Ovary (tissue), 9 donors: ENCODE data around the gene APBB1IP. TPM values are rescaled to one million over a fixed set of nuclear protein-coding genes. Genes with fewer than 3 reads are reported as not detected.

Experiments used
- DNase-seq, 5 donors: peaks; one replicate each; pipeline ENCODE4 v3.0.0-alpha.2; 2019 to 2020
- H3K27ac ChIP-seq, 2 donors: fragments of 200-600 bp; one replicate each; pipeline versions ENCODE4 v1.5.1 to v1.8.0; 2019 to 2022
- H3K27me3 ChIP-seq: fragments of 200-600 bp; one replicate; pipeline ENCODE4 v1.8.0; 2022
- H3K36me3 ChIP-seq: fragments of 200-600 bp; sonication (generic); one replicate; pipeline ENCODE4 v1.5.1; 2019
- H3K4me1 ChIP-seq: one replicate; pipeline ENCODE4 v1.8.1; 2013; ENCODE audit warnings: mild to moderate bottlenecking, moderate library complexity; ENCODE audit not compliant: insufficient read depth
- H3K4me3 ChIP-seq: fragments of 200-600 bp; sonication (generic); one replicate; pipeline ENCODE4 v1.5.1; 2017
- H3K9me3 ChIP-seq, 2 donors: fragments of 200-600 bp in 1 of 2; sonication (generic) in 1 of 2; one replicate each; pipeline versions ENCODE4 v1.5.1 to v1.8.1; 2013 to 2019; ENCODE audit warnings: mild to moderate bottlenecking in 1 of 2, moderate library complexity in 1 of 2
- CTCF ChIP-seq, 3 donors: fragments of 450-650 bp in 2 of 3; fragments of 200-600 bp in 1 of 3; IDR thresholded peaks; one replicate each; pipeline versions ENCODE4 v1.5.1 to v1.8.0; 2016 to 2022; ENCODE audit warnings: antibody characterized with exemption in 3 of 3, mild to moderate bottlenecking in 1 of 3
- EP300 ChIP-seq: sonication (generic); formaldehyde crosslinking; IDR thresholded peaks from one replicate; pipeline ENCODE4 v1.6.1; 2017; ENCODE audit warnings: antibody characterized with exemption
- POLR2A ChIP-seq: fragments of 450-650 bp; IDR thresholded peaks from one replicate; pipeline ENCODE4 v1.6.1; 2017; ENCODE audit warnings: antibody characterized with exemption, mild to moderate bottlenecking, moderate library complexity
- WGBS, 3 donors: extraction: QIAGEN DNeasy Blood & Tissue Kit in 1 of 3; methylation state at CpG; one replicate each; pipeline versions ENCODE4 v1.1.5 to v1.1.7; 2013 to 2017; 5-methylcytosine and 5-hydroxymethylcytosine counted together
- intact Hi-C, 4 donors: fragments of 100-400 bp; cut with DNase I; formaldehyde crosslinking; loops; one replicate each; pipeline versions ENCODE4 v1.11.0 to v1.15.1; 2022 to 2023
- polyA plus RNA-seq, 2 donors: library from polyadenylated mRNA; stranded (reverse); fragments of 200-250 nt in 1 of 2; fragments of 350-450 nt in 1 of 2; fragmentation: Illumina TruSeq in 1 of 2; extraction: RNeasy Lipid Tissue Mini Kit (QIAGEN cat#74804) in 1 of 2; gene quantifications; one replicate each; pipeline ENCODE4 v1.2.3, GENCODE V29; 2013 to 2014
- total RNA-seq, 7 donors: library from RNA; depleted of rRNA in 2 of 7; stranded (reverse); fragments of >200 nt in 2 of 7; fragmentation: NEBNext Ultra II Directional in 3 of 7; extraction: Animal tissue kit (Norgen Biotek cat#: 25700) in 3 of 7; gene quantifications; one replicate each; pipeline versions ENCODE4 v1.1.0 to v1.2.4, GENCODE V29; 2016 to 2023
- donor health status: DM: no; HTN: no; CAD: no; lungs with moderate emphysema.
- donor health status: DM: no; HTN: no; CAD: no.
- donor health status: Bipolar disorder and iron deficiency.
- donor health status: DM: yes; HTN: yes; CAD: no.
- donor health status: DM: no; HTN: no; CAD: no.
- donor health status: DM: yes; HTN: yes; CAD: no.

APBB1IP gene
- total and polyA plus RNA-seq, 9 donors = 0.64 to 10.2 (median 1.8) TPM

- TF ChIP-seq EP300 (no peak), CTCF (IDR thresholded peaks at IDR 0.05) (no peak)
- intact Hi-C loops = no loop called here
- H3K36me3 ChIP-seq = no peaks in the 10 kb centered on the region
- 84 to 87% (median 85%) methylated on average over 2 of the region's 2 CpGs for WGBS, 3 donors
- H3K27ac ChIP-seq = no peak overlapping the region
- DNase-seq = no peak
- no peaks in the 10 kb centered on the region for H3K27me3 ChIP-seq
- H3K4me1 ChIP-seq = no peaks in the 10 kb centered on the region
- H3K9me3 ChIP-seq = no peaks in the 10 kb centered on the region
- no peak overlapping the region for H3K4me3 ChIP-seq
Observed at GRCh38 chr10:26407406-26407969, 30.7 kb upstream of the APBB1IP start.

GRCh38 chr10:26408858-26409494 is 29.2 kb upstream of the APBB1IP start:
- TF ChIP-seq CTCF (IDR thresholded peaks at IDR 0.05) = no peak
- no peak for TF ChIP-seq POLR2A
- TF ChIP-seq EP300 = no peak
- no peak for DNase-seq
- Histone ChIP-seq H3K27me3 (no peaks in the 10 kb centered on the region), H3K4me3 (no peak overlapping the region), H3K36me3 (no peaks in the 10 kb centered on the region), H3K9me3 (no peaks in the 10 kb centered on the region), H3K27ac (no peak overlapping the region), H3K4me1 (no peaks in the 10 kb centered on the region)
- intact Hi-C loops = no loop called here
- 71 to 80% (median 72%) methylated on average over 5 of the region's 5 CpGs for WGBS, 3 donors

- Histone ChIP-seq H3K27me3 (no peaks in the 10 kb centered on the region), H3K27ac (no peak overlapping the region), H3K36me3 (no peaks in the 10 kb centered on the region), H3K9me3 (no peaks in the 10 kb centered on the region), H3K4me3 (no peak overlapping the region), H3K4me1 (no peaks in the 10 kb centered on the region)
- no peak for DNase-seq
- intact Hi-C loops = no loop called here
- 60 to 67% (median 67%) methylated on average over 6 of the region's 6 CpGs for WGBS, 3 donors
- TF ChIP-seq EP300 (no peak), POLR2A (no peak), CTCF (IDR thresholded peaks at IDR 0.05) (no peak)
Observed at GRCh38 chr10:26410356-26410755, 27.8 kb upstream of the APBB1IP start.

DNA sequence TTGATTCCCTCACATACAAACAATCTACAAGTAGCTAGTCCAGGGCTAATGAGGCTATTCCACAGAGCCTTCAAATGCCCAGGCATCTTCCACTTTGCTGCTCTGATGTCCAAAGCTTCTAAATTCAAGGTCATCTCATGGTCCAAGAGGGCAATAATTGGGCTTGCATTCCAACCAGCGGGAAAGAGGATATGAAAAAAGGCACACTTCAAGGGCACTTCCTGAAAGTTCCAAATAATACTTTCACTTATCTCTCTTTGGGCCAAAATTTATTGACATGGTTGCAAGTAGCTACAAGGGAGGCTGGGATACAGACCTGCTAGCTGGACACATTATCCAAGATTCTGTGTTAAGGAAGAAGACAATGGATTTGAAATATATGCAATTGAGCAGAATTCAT is 25.2 kb upstream of the APBB1IP start:
- no peak overlapping the region for H3K4me3 ChIP-seq
- no peaks in the 10 kb centered on the region for H3K27me3 ChIP-seq
- no peaks in the 10 kb centered on the region for H3K9me3 ChIP-seq
- WGBS, 3 donors = 7 to 39% (median 17%) methylated on average over 1 of the region's 1 CpG
- intact Hi-C loops = no loop called here
- H3K36me3 ChIP-seq = no peaks in the 10 kb centered on the region
- DNase-seq = no peak
- H3K27ac ChIP-seq = no peak overlapping the region
- no peaks in the 10 kb centered on the region for H3K4me1 ChIP-seq
- TF ChIP-seq POLR2A (no peak), EP300 (no peak), CTCF (IDR thresholded peaks at IDR 0.05) (no peak)
